ENCODE results near the gene STK11. TPM values are rescaled to one million over a fixed set of nuclear protein-coding genes. Genes with fewer than 3 reads are reported as not detected.
A peak's percentile ranks its signal among the peaks of the same experiment; 100 is the strongest.

STK11 gene
- total and polyA plus RNA-seq, 2 donors, result 42.5 to 60.2 TPM

DNA sequence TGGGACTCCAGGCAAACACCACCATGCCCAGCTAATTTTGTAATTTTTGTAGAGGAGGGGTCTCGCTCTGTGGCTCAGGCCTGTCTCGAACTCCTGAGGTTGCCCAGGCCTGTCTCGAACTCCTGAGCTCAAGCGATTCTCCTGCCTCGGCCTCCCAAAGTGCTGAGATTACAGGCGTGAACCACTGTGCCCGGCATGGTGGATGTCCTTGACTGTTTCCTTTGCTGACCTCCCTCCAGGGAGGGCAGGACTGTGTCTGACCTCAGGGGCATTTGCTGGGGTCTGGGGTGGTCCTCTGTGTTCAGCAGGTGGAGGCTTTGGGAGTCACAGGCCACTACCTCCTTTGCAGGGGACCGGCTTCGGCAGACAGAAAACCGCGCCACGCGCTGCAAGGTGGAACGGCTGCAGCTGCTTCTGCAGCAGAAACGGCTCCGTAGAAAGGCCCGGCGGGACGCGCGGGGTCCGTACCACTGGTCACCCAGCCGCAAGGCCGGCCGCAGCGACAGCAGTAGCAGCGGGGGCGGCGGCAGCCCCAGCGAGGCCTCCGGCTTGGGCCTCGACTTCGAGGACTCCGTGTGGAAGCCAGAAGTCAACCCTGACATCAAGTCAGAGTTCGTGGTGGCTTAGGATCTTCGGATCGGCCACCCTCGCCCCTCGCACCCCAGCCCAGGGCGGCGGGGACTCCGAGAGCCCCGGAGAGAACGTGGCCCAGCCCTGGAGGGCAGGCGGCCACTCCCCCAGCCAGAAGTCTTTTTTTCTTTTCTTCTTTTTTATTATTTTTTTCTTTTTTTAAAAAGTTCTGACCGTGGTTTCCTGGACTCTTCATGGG is 51.3 kb downstream of the STK11 start:
- DNase-seq (ENCODE audit: low read depth in 6 of 9, low spot score in 9 of 9), result no peak
- H3K4me1 ChIP-seq (ENCODE audit: control insufficient read depth in 2 of 2, insufficient read depth in 2 of 2, low read length in 2 of 2), result peaks cover 39 to 64% of the 10 kb centered on the region in 2 donors
- peak overlapping the region in 1 of 2 donors; percentile 69 for H3K27ac ChIP-seq (ENCODE audit: low read depth in 1 of 2, low read length in 1 of 2)

DNA sequence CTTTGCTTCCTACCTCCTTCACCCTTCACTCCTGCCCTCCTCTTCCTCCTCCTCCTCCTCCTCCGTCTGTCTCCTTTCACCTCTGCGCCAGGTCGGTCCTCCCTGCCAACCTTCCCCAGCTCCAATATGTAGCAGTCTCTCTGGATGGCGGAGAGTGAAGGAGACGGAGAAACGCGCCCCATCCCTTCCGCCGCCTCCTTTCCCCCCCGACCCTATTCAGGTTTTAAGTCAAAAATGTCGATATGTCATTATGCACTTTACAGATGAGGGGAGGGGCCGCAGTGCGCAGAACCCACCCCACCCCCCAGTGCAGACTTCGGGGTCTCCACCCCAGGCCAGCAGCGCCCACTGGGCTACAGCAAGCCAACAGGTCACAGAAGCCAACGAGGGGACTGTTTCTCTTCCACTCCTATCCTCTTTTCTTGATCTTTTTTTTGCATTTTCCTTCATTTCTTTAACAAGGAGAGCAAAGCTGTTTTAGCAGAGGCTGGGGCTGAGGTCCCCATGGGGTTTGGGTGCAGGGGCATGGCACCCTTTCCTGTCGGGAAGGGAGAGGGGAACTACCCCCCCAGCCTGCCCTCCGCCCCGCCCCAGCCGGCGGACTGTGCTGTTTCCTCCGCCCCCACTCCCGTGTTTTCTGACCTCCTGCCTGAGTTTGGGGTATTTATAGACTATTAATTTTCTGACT is 52.0 kb downstream of the STK11 start:
- H3K9me3 ChIP-seq (ENCODE audit: control insufficient read depth in 2 of 2, insufficient read depth in 1 of 2, low read length in 1 of 2), result peaks cover 0 to 9% of the 10 kb centered on the region in 2 donors
- no peak overlapping the region for H3K4me3 ChIP-seq (ENCODE audit: low read length in 2 of 2)
- WGBS, result 90% methylated on average over 23 of the region's 23 CpGs
- DNase-seq (ENCODE audit: low read depth in 6 of 9, low spot score in 9 of 9), result no peak
- H3K27me3 ChIP-seq (ENCODE audit: control insufficient read depth in 2 of 2, insufficient read depth in 1 of 2, low read length in 1 of 2), result no peaks in the 10 kb centered on the region
- H3K36me3 ChIP-seq (ENCODE audit: control insufficient read depth in 2 of 2, insufficient read depth in 2 of 2, low read length in 1 of 2), result peaks cover 46 to 52% of the 10 kb centered on the region in 2 donors
- H3K4me1 ChIP-seq (ENCODE audit: control insufficient read depth in 2 of 2, insufficient read depth in 2 of 2, low read length in 2 of 2), result peaks cover 45 to 66% of the 10 kb centered on the region in 2 donors
- H3K27ac ChIP-seq (ENCODE audit: low read depth in 1 of 2, low read length in 1 of 2), result peak overlapping the region in 1 of 2 donors; percentile 6

More for the DNA sequence above, 51.3 kb downstream of the STK11 start:
- WGBS, result 97% methylated on average over 46 of the region's 46 CpGs
- H3K36me3 ChIP-seq (ENCODE audit: control insufficient read depth in 2 of 2, insufficient read depth in 2 of 2, low read length in 1 of 2), result peaks cover 46 to 53% of the 10 kb centered on the region in 2 donors
- peaks cover 0 to 9% of the 10 kb centered on the region in 2 donors for H3K9me3 ChIP-seq (ENCODE audit: control insufficient read depth in 2 of 2, insufficient read depth in 1 of 2, low read length in 1 of 2)
- H3K4me3 ChIP-seq (ENCODE audit: low read length in 2 of 2), result no peak overlapping the region
- H3K27me3 ChIP-seq (ENCODE audit: control insufficient read depth in 2 of 2, insufficient read depth in 1 of 2, low read length in 1 of 2), result no peaks in the 10 kb centered on the region

DNA sequence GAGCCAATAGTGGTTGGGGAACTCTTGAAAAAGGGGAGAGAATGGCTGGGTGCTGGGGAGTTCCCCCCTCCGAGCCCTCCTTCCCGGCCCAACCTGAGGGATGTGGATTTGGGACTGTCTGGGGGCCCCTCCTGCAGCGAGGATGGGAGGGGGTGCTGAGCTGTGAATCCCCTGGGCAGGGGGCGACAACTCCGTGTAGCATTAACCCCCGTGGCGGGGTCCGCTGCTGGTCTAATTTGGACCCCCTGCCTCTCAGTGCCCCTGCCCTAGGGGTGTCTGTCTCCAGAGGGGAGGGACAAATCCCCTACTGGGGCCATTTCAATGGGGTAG is 52.5 kb downstream of the STK11 start:
- no peak for DNase-seq (ENCODE audit: low read depth in 6 of 9, low spot score in 9 of 9)
- no peak overlapping the region for H3K4me3 ChIP-seq (ENCODE audit: low read length in 2 of 2)
- H3K9me3 ChIP-seq (ENCODE audit: control insufficient read depth in 2 of 2, insufficient read depth in 1 of 2, low read length in 1 of 2), result peaks cover 0 to 9% of the 10 kb centered on the region in 2 donors
- H3K27me3 ChIP-seq (ENCODE audit: control insufficient read depth in 2 of 2, insufficient read depth in 1 of 2, low read length in 1 of 2), result no peaks in the 10 kb centered on the region
- peaks cover 46 to 66% of the 10 kb centered on the region in 2 donors for H3K4me1 ChIP-seq (ENCODE audit: control insufficient read depth in 2 of 2, insufficient read depth in 2 of 2, low read length in 2 of 2)
- peaks cover 46 to 51% of the 10 kb centered on the region in 2 donors for H3K36me3 ChIP-seq (ENCODE audit: control insufficient read depth in 2 of 2, insufficient read depth in 2 of 2, low read length in 1 of 2)
- WGBS, result 94% methylated on average over 8 of the region's 8 CpGs
- peak overlapping the region; percentile 50 to 52 for H3K27ac ChIP-seq (ENCODE audit: low read depth in 1 of 2, low read length in 1 of 2)

DNA sequence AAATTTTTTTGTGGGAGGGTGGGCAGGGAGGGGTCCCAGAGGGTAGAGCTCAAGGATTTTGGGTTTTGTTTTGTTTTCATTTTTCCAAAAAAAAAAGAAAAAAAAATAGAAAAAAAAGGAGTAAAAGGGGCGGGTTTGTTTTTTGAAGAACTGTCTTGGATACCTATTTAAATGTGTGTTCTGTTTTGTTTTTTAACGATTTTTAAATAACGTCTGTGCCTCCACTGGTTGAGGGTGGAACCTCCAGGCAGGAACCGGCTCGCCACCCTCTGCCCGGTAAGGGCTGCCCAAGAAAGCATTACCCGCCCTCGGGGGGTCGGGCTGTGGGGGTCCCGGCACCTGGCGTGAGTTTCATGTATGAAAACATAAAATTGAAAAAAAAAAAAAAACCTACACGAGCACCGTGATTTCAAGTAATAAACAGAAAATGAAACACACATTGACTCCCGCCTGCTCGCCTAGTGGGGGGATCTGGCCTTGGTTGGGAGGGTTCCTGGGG is 53.2 kb downstream of the STK11 start:
- 18% methylated on average over 15 of the region's 15 CpGs for WGBS
- Histone ChIP-seq H3K27ac (ENCODE audit: low read depth in 1 of 2, low read length in 1 of 2) (peak overlapping the region; percentile 79 to 95), H3K4me3 (ENCODE audit: low read length in 2 of 2) (peak overlapping the region; percentile 28 to 41), H3K36me3 (ENCODE audit: control insufficient read depth in 2 of 2, insufficient read depth in 2 of 2, low read length in 1 of 2) (peaks cover 44% of the 10 kb centered on the region in 2 donors), H3K27me3 (ENCODE audit: control insufficient read depth in 2 of 2, insufficient read depth in 1 of 2, low read length in 1 of 2) (no peaks in the 10 kb centered on the region), H3K9me3 (ENCODE audit: control insufficient read depth in 2 of 2, insufficient read depth in 1 of 2, low read length in 1 of 2) (peaks cover 0 to 9% of the 10 kb centered on the region in 2 donors), H3K4me1 (ENCODE audit: control insufficient read depth in 2 of 2, insufficient read depth in 2 of 2, low read length in 2 of 2) (peaks cover 40 to 62% of the 10 kb centered on the region in 2 donors)
- no peak for DNase-seq (ENCODE audit: low read depth in 6 of 9, low spot score in 9 of 9)

DNA sequence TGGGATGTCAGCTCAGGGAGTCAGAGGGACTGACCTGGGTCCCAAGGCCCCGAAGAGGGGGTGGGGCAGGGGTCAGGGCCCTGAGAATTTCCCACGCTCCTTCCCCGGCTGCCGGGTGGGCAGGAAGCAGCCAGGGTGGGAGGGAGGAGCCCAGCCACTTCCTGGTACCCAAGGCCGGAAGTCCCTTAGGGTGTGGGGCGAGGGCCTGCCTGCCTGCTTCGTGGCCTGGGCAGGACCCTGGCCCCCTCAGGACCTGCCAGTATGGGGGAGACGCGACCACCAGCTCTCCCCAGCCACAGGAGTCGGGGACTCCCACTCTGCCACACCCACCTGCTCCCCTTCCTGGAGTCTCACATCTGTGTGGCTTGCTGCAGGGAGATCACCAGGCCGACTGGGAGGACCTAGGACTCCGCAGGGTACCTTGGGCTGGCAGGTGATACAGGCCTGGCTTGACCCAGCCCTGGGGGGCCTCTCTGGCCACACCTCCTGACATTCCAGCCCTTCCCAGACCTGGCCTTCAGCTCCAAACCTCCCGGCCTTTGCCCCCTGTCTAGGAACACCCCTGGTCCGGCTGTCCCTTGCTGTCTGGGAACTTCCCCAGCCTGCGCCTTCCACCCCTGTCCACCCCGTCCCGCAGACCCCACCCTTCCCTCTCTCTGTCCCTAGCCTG is 53.8 kb downstream of the STK11 start:
- Histone ChIP-seq H3K4me1 (ENCODE audit: control insufficient read depth in 2 of 2, insufficient read depth in 2 of 2, low read length in 2 of 2) (peaks cover 37 to 61% of the 10 kb centered on the region in 2 donors), H3K36me3 (ENCODE audit: control insufficient read depth in 2 of 2, insufficient read depth in 2 of 2, low read length in 1 of 2) (peaks cover 38% of the 10 kb centered on the region in 2 donors), H3K4me3 (ENCODE audit: low read length in 2 of 2) (peak overlapping the region; percentile 28 to 41), H3K27me3 (ENCODE audit: control insufficient read depth in 2 of 2, insufficient read depth in 1 of 2, low read length in 1 of 2) (no peaks in the 10 kb centered on the region), H3K9me3 (ENCODE audit: control insufficient read depth in 2 of 2, insufficient read depth in 1 of 2, low read length in 1 of 2) (peaks cover 0 to 11% of the 10 kb centered on the region in 2 donors), H3K27ac (ENCODE audit: low read depth in 1 of 2, low read length in 1 of 2) (peak overlapping the region; percentile 79 to 95)
- WGBS, result 21% methylated on average over 17 of the region's 17 CpGs
- DNase-seq (ENCODE audit: low read depth in 6 of 9, low spot score in 9 of 9), result peak in 3 of 9 donors; percentile 61 to 76 (median 68)

DNA sequence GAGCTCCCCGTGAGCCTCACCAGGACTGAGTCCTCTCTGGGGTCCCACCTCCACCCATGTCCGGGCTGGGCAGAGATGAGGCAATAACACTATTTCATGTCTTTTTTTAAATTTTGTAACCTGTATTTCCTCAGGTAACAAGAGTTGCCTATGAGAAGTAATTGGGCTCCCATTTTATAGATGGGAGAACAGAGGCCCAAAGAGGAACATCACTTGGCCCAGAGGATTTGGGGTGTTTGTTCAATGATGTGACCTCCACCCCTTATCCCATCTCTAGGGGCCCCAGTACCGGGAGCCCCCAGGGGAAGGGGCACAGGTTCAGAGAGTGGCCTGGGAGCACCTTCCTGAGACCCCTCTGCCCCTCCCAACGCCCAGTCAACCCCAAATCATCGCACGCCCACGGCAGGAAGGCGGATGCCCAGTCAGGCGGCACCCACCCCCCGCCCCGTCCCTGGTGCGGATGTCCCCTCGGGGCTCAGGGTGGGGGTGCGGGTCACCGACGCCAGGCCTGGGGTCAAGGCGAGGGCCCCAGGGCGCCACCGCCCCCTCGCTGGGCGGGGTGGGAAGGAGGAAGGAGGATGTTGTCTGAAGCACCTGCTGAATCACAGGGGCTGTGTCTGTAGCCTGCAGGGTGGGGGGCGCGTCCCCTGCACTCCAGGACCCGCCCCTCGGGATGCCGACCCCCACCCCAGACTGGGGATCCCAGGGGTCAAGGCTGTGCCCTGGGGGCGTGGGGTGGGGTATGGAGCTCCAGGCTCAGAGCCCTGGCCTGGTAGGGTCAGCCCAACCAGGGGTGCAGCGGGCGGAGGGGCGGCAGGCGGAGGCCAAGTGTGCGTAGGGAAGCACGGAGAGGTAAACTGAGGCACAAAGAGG is 54.5 kb downstream of the STK11 start:
- peak in 1 of 9 donors; percentile 60 for DNase-seq (ENCODE audit: low read depth in 6 of 9, low spot score in 9 of 9)
- WGBS, result 21% methylated on average over 33 of the region's 33 CpGs

DNA sequence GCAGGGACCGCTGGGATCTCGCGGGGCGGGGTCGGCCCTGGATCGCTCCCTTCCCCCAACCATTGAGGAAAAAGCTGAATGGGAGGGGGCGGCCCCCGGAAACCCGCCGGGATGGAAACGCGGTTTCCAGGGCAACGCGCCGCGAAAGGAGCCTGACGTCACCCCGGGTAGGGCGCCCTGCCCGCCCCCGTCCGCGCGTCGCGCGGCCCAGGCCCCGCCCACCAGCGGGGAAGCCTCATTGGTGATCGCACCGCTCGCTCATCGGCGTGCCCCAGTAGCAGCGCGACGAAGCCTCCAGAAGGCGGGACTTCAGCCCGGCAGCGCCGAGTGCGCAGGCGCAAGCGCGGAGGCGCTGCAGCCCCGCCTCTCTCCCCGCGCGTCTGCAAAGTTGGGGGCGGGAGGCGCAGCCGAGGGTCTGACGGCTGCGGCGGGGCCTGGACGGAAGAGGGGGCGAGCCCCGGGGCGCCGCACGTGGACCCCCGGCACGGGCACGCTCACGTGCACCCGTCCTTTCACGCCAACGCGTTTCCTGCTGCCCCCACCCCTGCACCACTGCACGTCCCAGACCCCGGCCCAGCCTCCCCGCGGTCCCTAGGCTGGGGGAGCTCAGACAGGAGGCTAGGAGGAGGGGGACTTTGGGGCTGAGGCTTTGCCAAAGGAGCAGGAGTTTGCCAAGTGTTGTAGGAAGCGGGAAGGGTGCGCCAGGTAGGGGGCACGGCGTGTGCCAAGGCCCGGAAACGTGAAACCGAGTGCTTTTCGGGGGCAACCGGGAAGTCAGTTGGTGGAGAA is 55.4 kb downstream of the STK11 start:
- peak in 7 of 9 donors; percentile 93 to 99 (median 97) for DNase-seq (ENCODE audit: low read depth in 6 of 9, low spot score in 9 of 9)
- Histone ChIP-seq H3K4me1 (ENCODE audit: control insufficient read depth in 2 of 2, insufficient read depth in 2 of 2, low read length in 2 of 2) (peaks cover 39 to 74% of the 10 kb centered on the region in 2 donors), H3K36me3 (ENCODE audit: control insufficient read depth in 2 of 2, insufficient read depth in 2 of 2, low read length in 1 of 2) (peaks cover 22% of the 10 kb centered on the region in 2 donors), H3K27ac (ENCODE audit: low read depth in 1 of 2, low read length in 1 of 2) (peak overlapping the region; percentile 89 to 95), H3K27me3 (ENCODE audit: control insufficient read depth in 2 of 2, insufficient read depth in 1 of 2, low read length in 1 of 2) (peaks cover 2 to 10% of the 10 kb centered on the region in 2 donors), H3K9me3 (ENCODE audit: control insufficient read depth in 2 of 2, insufficient read depth in 1 of 2, low read length in 1 of 2) (peaks cover 0 to 14% of the 10 kb centered on the region in 2 donors), H3K4me3 (ENCODE audit: low read length in 2 of 2) (peak overlapping the region; percentile 65 to 72)
- under 1% methylated on average over 83 of the region's 83 CpGs for WGBS

More for the DNA sequence above, 54.5 kb downstream of the STK11 start:
- peaks cover 37 to 69% of the 10 kb centered on the region in 2 donors for H3K4me1 ChIP-seq (ENCODE audit: control insufficient read depth in 2 of 2, insufficient read depth in 2 of 2, low read length in 2 of 2)
- H3K36me3 ChIP-seq (ENCODE audit: control insufficient read depth in 2 of 2, insufficient read depth in 2 of 2, low read length in 1 of 2), result peaks cover 30 to 31% of the 10 kb centered on the region in 2 donors
- peak overlapping the region; percentile 41 to 72 for H3K4me3 ChIP-seq (ENCODE audit: low read length in 2 of 2)
- peaks cover 0 to 4% of the 10 kb centered on the region in 2 donors for H3K27me3 ChIP-seq (ENCODE audit: control insufficient read depth in 2 of 2, insufficient read depth in 1 of 2, low read length in 1 of 2)
- peak overlapping the region; percentile 79 to 95 for H3K27ac ChIP-seq (ENCODE audit: low read depth in 1 of 2, low read length in 1 of 2)
- H3K9me3 ChIP-seq (ENCODE audit: control insufficient read depth in 2 of 2, insufficient read depth in 1 of 2, low read length in 1 of 2), result peaks cover 0 to 10% of the 10 kb centered on the region in 2 donors

DNA sequence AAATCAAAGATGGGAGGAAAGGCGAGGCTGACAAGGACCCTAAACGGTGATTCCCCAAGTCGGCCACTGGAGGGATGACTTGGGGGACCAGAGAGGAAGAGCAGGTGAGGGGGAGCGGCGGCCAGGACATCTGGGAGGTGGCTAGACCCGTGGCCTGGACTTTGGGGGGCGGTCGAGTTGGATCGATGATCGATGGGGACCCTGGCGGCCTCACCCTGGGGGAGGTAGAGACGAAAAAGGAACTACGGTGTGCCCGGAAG is 55.9 kb downstream of the STK11 start:
- DNase-seq (ENCODE audit: low read depth in 6 of 9, low spot score in 9 of 9), result no peak
- Histone ChIP-seq H3K4me1 (ENCODE audit: control insufficient read depth in 2 of 2, insufficient read depth in 2 of 2, low read length in 2 of 2) (peaks cover 44 to 79% of the 10 kb centered on the region in 2 donors), H3K27me3 (ENCODE audit: control insufficient read depth in 2 of 2, insufficient read depth in 1 of 2, low read length in 1 of 2) (peaks cover 7 to 15% of the 10 kb centered on the region in 2 donors), H3K4me3 (ENCODE audit: low read length in 2 of 2) (peak overlapping the region; percentile 65 to 72), H3K27ac (ENCODE audit: low read depth in 1 of 2, low read length in 1 of 2) (peak overlapping the region; percentile 88 to 89), H3K36me3 (ENCODE audit: control insufficient read depth in 2 of 2, insufficient read depth in 2 of 2, low read length in 1 of 2) (peaks cover 17 to 19% of the 10 kb centered on the region in 2 donors), H3K9me3 (ENCODE audit: control insufficient read depth in 2 of 2, insufficient read depth in 1 of 2, low read length in 1 of 2) (peaks cover 0 to 18% of the 10 kb centered on the region in 2 donors)
- WGBS, result 5% methylated on average over 14 of the region's 14 CpGs

Measured in thymus (tissue), 11 donors.